GM12878 (cell line): Measurements from ENCODE around the gene IL1RAP. TPM values are rescaled to one million over a fixed set of nuclear protein-coding genes. Genes with fewer than 3 reads are reported as not detected.

Experiments used
- ATAC-seq: fragments of 200-7000 bp; cut with Tn5 transposase; 3 replicates; pipeline ENCODE4 v1.9.1; 2020; ENCODE audit warnings: mild to moderate bottlenecking, moderate library complexity
- BruUV-seq: library from RNA; stranded (reverse); fragments of 400-500 nt; replicated peaks from 2 replicates; lab custom pipeline; 2021; lab: Mats Ljungman, UMichigan
- CTCF ChIA-PET: fragments of 300-600 bp; sonication (Branson Sonifier 250); formaldehyde crosslinking; extraction: SDS; loops from one replicate; lab custom pipeline; 2021; ENCODE audit warnings: inconsistent platforms; lab: Yijun Ruan, JAX
- POLR2A ChIA-PET: fragments of 350-600 bp; formaldehyde crosslinking; extraction: SDS; loops from one replicate; lab custom pipeline; 2021; ENCODE audit warnings: inconsistent platforms; lab: Charles Lee
- RAD21 ChIA-PET: fragments of 300-600 bp; sonication (Branson Sonifier 250); formaldehyde crosslinking; loops from one replicate; lab custom pipeline; 2023; ENCODE audit warnings: antibody characterized with exemption; ENCODE audit not compliant: unreplicated experiment; lab: Charles Lee
- SMC1A ChIA-PET: fragments of 300-600 bp; sonication (Branson Sonifier 250); formaldehyde crosslinking; loops from one replicate; lab custom pipeline; 2023; ENCODE audit not compliant: unreplicated experiment, uncharacterized antibody; lab: Charles Lee
- DNase-seq: peaks from one replicate; pipeline ENCODE4 v3.0.0-alpha.2; 2011; ENCODE audit warnings: low read depth, low spot score
- FAIRE-seq: peaks from 3 replicates; lab custom pipeline; 2011; peaks lifted over from hg19 to GRCh38; lab: Jason Lieb, UNC
- H2AFZ ChIP-seq: 2 replicates; pipeline ENCODE4 v1.6.0; 2011; ENCODE audit warnings: low read depth, low read length, control low read depth; ENCODE audit not compliant: control insufficient read depth
- H3K27ac ChIP-seq: 2 replicates; pipeline ENCODE4 v1.5.1; 2011; ENCODE audit warnings: control low read depth; ENCODE audit not compliant: control insufficient read depth, insufficient read depth
- H3K27me3 ChIP-seq, 2 experiments: replicated peaks in 1 of 2; 2 replicates each; pipeline versions ENCODE4 v1.6.0 to v1.6.1; 2011; ENCODE audit warnings: low read length in 1 of 2; ENCODE audit not compliant: control insufficient read depth in 2 of 2, insufficient read depth in 2 of 2
- H3K36me3 ChIP-seq, 2 experiments: 2 replicates each; pipeline ENCODE4 v1.5.1; 2011; ENCODE audit warnings: low read length in 1 of 2; ENCODE audit not compliant: control insufficient read depth in 2 of 2, insufficient read depth in 2 of 2
- H3K4me1 ChIP-seq: 2 replicates; pipeline ENCODE4 v1.6.1; 2011; ENCODE audit warnings: mild to moderate bottlenecking, low read length, moderate library complexity, mixed read lengths; ENCODE audit not compliant: control insufficient read depth, insufficient read depth
- H3K4me2 ChIP-seq: 2 replicates; pipeline ENCODE4 v1.6.0; 2011; ENCODE audit warnings: control low read depth; ENCODE audit not compliant: control insufficient read depth, insufficient read depth
- H3K4me3 ChIP-seq: fragments of 200-600 bp; sonication (generic); 2 replicates; pipeline ENCODE4 v1.5.1; 2016
- H3K79me2 ChIP-seq: 2 replicates; pipeline ENCODE4 v1.6.0; 2011; ENCODE audit warnings: low read length; ENCODE audit not compliant: control insufficient read depth, insufficient read depth
- H3K9ac ChIP-seq: 2 replicates; pipeline ENCODE4 v1.8.0; 2011; ENCODE audit warnings: low read length, control low read depth, mixed read lengths; ENCODE audit not compliant: control insufficient read depth, insufficient read depth
- H3K9me3 ChIP-seq: replicated peaks from 3 replicates; pipeline ENCODE4 v1.5.1; 2011; ENCODE audit warnings: mild to moderate bottlenecking, low read length; ENCODE audit not compliant: control insufficient read depth, insufficient read depth
- H4K20me1 ChIP-seq: 2 replicates; pipeline ENCODE4 v1.6.0; 2011; ENCODE audit not compliant: control insufficient read depth, insufficient read depth
- BHLHE40 ChIP-seq, 2 experiments: fragments of 450-650 bp in 1 of 2; IDR thresholded peaks; 2 replicates each; pipeline ENCODE4 v1.6.1; 2011 to 2017; ENCODE audit warnings: low read depth in 2 of 2, borderline replicate concordance in 1 of 2, improper control_type of control experiment in 1 of 2, low read length in 1 of 2, mild to moderate bottlenecking in 1 of 2
- EGR1 ChIP-seq, 2 experiments: IDR thresholded peaks; 1 replicate in 1 of 2; 2 replicates in 1 of 2; pipeline ENCODE4 v1.6.1; 2011 to 2012; ENCODE audit warnings: low read depth in 2 of 2, low read length in 2 of 2, borderline replicate concordance in 1 of 2, mild to moderate bottlenecking in 1 of 2, moderate library complexity in 1 of 2
- EZH2 ChIP-seq: IDR thresholded peaks from 2 replicates; pipeline ENCODE4 v1.6.1; 2012; ENCODE audit warnings: low read depth, mild to moderate bottlenecking, control low read depth, inconsistent platforms, low read length, borderline replicate concordance; ENCODE audit not compliant: control insufficient read depth
- IRF4 ChIP-seq: IDR thresholded peaks from 2 replicates; pipeline ENCODE4 v1.6.1; 2011; ENCODE audit warnings: low read depth, low read length
- KDM1A ChIP-seq: fragments of 200-600 bp; sonication (generic); IDR thresholded peaks from 2 replicates; pipeline ENCODE4 v1.6.1; 2016; ENCODE audit warnings: borderline replicate concordance
- NFYB ChIP-seq: IDR thresholded peaks from 2 replicates; pipeline ENCODE4 v1.6.1; 2011; ENCODE audit warnings: low read depth, mild to moderate bottlenecking, low read length, improper control_type of control experiment, moderate library complexity; ENCODE audit not compliant: insufficient read depth
- SIN3A ChIP-seq: IDR thresholded peaks from 2 replicates; pipeline ENCODE4 v1.6.1; 2012; ENCODE audit warnings: low read depth, low read length, improper control_type of control experiment
- ZNF384 ChIP-seq: IDR thresholded peaks from 2 replicates; pipeline ENCODE4 v1.6.1; 2012; ENCODE audit warnings: low read depth, mild to moderate bottlenecking, low read length, improper control_type of control experiment, borderline replicate concordance
- WGBS: methylation state at CpG from one replicate; pipeline ENCODE4 v1.1.6; 2016; ENCODE audit warnings: low lambda C conversion rate; ENCODE audit not compliant: insufficient replicate concordance, insufficient coverage; ENCODE audit errors: missing lambda C conversion rate; 5-methylcytosine and 5-hydroxymethylcytosine counted together
- in situ Hi-C: fragments of 300-500 bp; cut with MboI; formaldehyde crosslinking; loops from 9 replicates; pipeline ENCODE4 v1.14.3; 2018; ENCODE audit warnings: mixed read lengths
- intact Hi-C: fragments of 100-400 bp; cut with micrococcal nuclease; formaldehyde crosslinking; loops from one replicate; pipeline ENCODE4 v1.14.2; 2022; ENCODE audit not compliant: unreplicated experiment
- polyA plus RNA-seq, 11 experiments: library from polyadenylated mRNA; depleted of rRNA in 4 of 11; unstranded in 6 of 11; stranded (reverse) in 5 of 11; fragments of >200 nt; fragmentation: Nextera tagmentation in 4 of 11; fragmentation: Illumina TruSeq in 1 of 11; extraction: Ambion mirVana in 4 of 11; extraction: Trizol in 1 of 11; gene quantifications; 1 replicate in 1 of 11; 2 replicates in 10 of 11; pipeline versions ENCODE4 v1.2.1 to v1.2.3, GENCODE V29; 2011 to 2016; ENCODE audit warnings: inconsistent platforms in 2 of 11, missing spikeins in 2 of 11, low read depth in 1 of 11
- total RNA-seq, 4 experiments: library from RNA; depleted of rRNA in 3 of 4; stranded (reverse); fragments of >200 nt in 3 of 4; fragmentation: Illumina TruSeq in 1 of 4; extraction: Trizol in 1 of 4; gene quantifications; 2 replicates each; pipeline versions ENCODE4 v1.2.1 to v1.2.3, GENCODE V29; 2013 to 2021

Gene IL1RAP
- total and polyA plus RNA-seq, 10 of the 15 experiments (the other 5 are each of a cell fraction or from before 2014, with no cell fraction given), result 0.17 to 1.0 (median 0.44) TPM; not detected in 1

DNA sequence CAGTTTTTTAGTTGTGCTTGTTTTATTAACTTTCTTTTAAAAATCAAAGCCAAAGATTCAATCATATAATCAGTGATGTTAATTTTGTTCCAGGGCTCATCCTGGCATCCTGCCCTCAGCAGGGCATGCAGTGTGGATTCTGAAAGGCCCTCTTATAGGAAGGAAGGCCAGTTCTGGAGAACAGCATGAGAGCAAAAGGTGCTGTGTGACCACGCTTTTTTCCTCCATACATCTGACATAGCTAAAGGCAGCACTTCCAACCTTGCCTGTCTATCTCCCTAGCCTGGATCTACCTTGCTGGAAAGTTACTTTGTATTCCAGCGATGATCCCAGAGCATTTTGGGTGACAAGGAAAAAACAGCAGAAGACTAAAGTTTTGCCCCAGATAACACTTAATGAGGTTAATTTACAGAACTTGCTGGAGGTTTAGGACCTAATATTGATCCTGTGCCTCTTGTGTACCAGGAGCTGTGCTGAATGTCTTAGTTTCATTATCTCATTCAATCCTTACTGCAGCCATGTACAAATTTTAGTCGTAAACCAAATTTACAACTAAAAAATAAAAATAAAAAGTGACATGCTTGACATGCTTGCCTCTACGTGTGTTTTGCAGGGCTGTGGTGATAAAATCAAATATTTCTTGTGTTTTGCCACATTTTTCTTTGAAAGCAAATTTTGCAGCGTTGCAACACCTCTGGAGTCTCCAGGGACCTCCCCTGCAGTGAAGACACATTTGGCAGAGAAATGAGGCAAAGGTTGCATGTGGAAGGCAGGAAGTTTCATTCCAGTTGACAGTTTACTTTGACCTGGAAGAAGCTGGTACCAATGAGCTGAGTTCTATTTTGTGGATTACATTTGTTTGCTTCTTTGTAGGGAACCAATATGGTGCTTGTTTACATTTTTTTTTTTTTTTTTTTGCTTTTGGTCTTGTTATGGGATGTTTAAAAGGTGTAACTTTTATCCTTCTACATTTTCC lies 13.2 kb downstream of the IL1RAP start (continued):
- no peak for TF ChIP-seq IRF4
- no peak for TF ChIP-seq EGR1 (IDR thresholded peaks at IDR 0.05; ENCODE audit: borderline replicate concordance in 1 of 2, low read depth in 2 of 2, low read length in 2 of 2)
- no peak for TF ChIP-seq KDM1A
- TF ChIP-seq ZNF384, result no peak
- no peak for TF ChIP-seq BHLHE40 (IDR thresholded peaks at IDR 0.05; ENCODE audit: borderline replicate concordance in 1 of 2, low read depth in 2 of 2, low read length in 1 of 2)
- TF ChIP-seq, all 136 proteins: peak for 0

- no peaks in the 10 kb centered on the region for H4K20me1 ChIP-seq
- ChIA-PET CTCF (no interaction called here), RAD21 (no interaction called here), SMC1A (no interaction called here), POLR2A (no interaction called here)
- no peaks in the 10 kb centered on the region for H3K9me3 ChIP-seq
- H3K4me2 ChIP-seq, result no peak overlapping the region
- H3K36me3 ChIP-seq, result no peaks in the 10 kb centered on the region
- no peak overlapping the region for H3K27ac ChIP-seq
- intact Hi-C loops, result no loop called here
- H3K79me2 ChIP-seq, result no peaks in the 10 kb centered on the region
- no peak overlapping the region for H2AFZ ChIP-seq
- no peak for DNase-seq
- no peak for ATAC-seq
- H3K27me3 ChIP-seq, result no peaks in the 10 kb centered on the region
- no peak for FAIRE-seq
- no peak overlapping the region for H3K9ac ChIP-seq
- TF ChIP-seq SIN3A, result no peak
- no peak for TF ChIP-seq NFYB
- no peak for TF ChIP-seq EZH2
- no peak overlapping the region for H3K4me3 ChIP-seq
- WGBS, result 25% methylated on average over 3 of the region's 3 CpGs
- BruUV-seq, result no TSS peak
- no peaks in the 10 kb centered on the region for H3K4me1 ChIP-seq
- in situ Hi-C loops, result no loop called here
These were observed 14.8 kb downstream of the IL1RAP start for GRCh38 chr3:190528706-190529105.
